HepG2 (cell line): Measurements from ENCODE around the gene RRBP1. TPM values are rescaled to one million over a fixed set of nuclear protein-coding genes. Genes with fewer than 3 reads are reported as not detected.

Source experiments
- ATAC-seq: fragments of 200-7000 bp; cut with Tn5 transposase; 3 replicates; pipeline ENCODE4 v1.9.1; 2020; ENCODE audit warnings: mild to moderate bottlenecking, moderate library complexity
- BruUV-seq: library from RNA; stranded (reverse); fragments of 400-500 nt; replicated peaks from 2 replicates; lab custom pipeline; 2021; lab: Mats Ljungman, UMichigan
- CTCF ChIA-PET: fragments of 300-600 bp; formaldehyde crosslinking; extraction: SDS; loops from one replicate; lab custom pipeline; 2021; ENCODE audit warnings: low total read pairs, inconsistent platforms, low intra/inter-chr PET ratio; lab: Yijun Ruan, JAX
- POLR2A ChIA-PET: fragments of 350-600 bp; sonication (Branson Sonifier 250); formaldehyde crosslinking; loops from one replicate; lab custom pipeline; 2020; ENCODE audit warnings: antibody characterized with exemption, inconsistent platforms; lab: Yijun Ruan, JAX
- DNase-seq: peaks from one replicate; pipeline ENCODE4 v3.0.0-alpha.2; 2015; ENCODE audit warnings: low spot score
- FAIRE-seq: peaks from 3 replicates; lab custom pipeline; 2011; peaks lifted over from hg19 to GRCh38; lab: Jason Lieb, UNC
- H2AFZ ChIP-seq: one replicate; pipeline ENCODE4 v1.6.1; 2011; ENCODE audit warnings: low read length, inconsistent platforms
- H3K27ac ChIP-seq: fragments of 300-600 bp; 3 replicates; pipeline ENCODE4 v1.8.0; 2011; ENCODE audit warnings: mixed run types, mild to moderate bottlenecking, mixed read lengths, low read length, inconsistent platforms; ENCODE audit not compliant: insufficient read depth; ENCODE audit errors: extremely low read length
- H3K27me3 ChIP-seq, 2 experiments: fragments of 200-600 bp in 1 of 2; 2 replicates in 1 of 2; 3 replicates in 1 of 2; pipeline versions ENCODE4 v1.6.0 to v1.8.0; 2011; ENCODE audit warnings: low read length in 2 of 2, mild to moderate bottlenecking in 2 of 2, moderate library complexity in 2 of 2, inconsistent platforms in 1 of 2; ENCODE audit not compliant: insufficient read depth in 2 of 2, control insufficient read depth in 1 of 2
- H3K36me3 ChIP-seq, 2 experiments: fragments of 200-600 bp in 1 of 2; replicated peaks in 1 of 2; 2 replicates in 1 of 2; 3 replicates in 1 of 2; pipeline versions ENCODE4 v1.5.1 to v1.8.0; 2011; ENCODE audit warnings: low read length in 2 of 2, inconsistent platforms in 1 of 2; ENCODE audit not compliant: insufficient read depth in 2 of 2, control insufficient read depth in 1 of 2
- H3K4me1 ChIP-seq: 2 replicates; pipeline ENCODE4 v1.5.1; 2012; ENCODE audit warnings: low read length, inconsistent platforms; ENCODE audit not compliant: insufficient read depth
- H3K4me2 ChIP-seq: 2 replicates; pipeline ENCODE4 v1.6.0; 2011; ENCODE audit warnings: low read depth, low read length, inconsistent platforms
- H3K4me3 ChIP-seq, 3 experiments: fragments of 200-600 bp in 1 of 3; sonication (generic), shearing (Covaris generic) in 1 of 3; replicated peaks in 1 of 3; 2 replicates each; pipeline ENCODE4 v1.5.1; 2011 to 2016; ENCODE audit warnings: low read length in 3 of 3, inconsistent platforms in 2 of 3, low read depth in 2 of 3, mild to moderate bottlenecking in 2 of 3, control low read depth in 1 of 3, mixed read lengths in 1 of 3; ENCODE audit not compliant: insufficient read depth in 1 of 3
- H3K79me2 ChIP-seq: one replicate; pipeline ENCODE4 v1.6.1; 2011; ENCODE audit warnings: low read length, inconsistent platforms; ENCODE audit not compliant: insufficient read depth
- H3K9ac ChIP-seq: 2 replicates; pipeline ENCODE4 v1.6.0; 2011; ENCODE audit warnings: mild to moderate bottlenecking, low read depth, low read length, inconsistent platforms; ENCODE audit not compliant: insufficient read depth
- H3K9me3 ChIP-seq: 2 replicates; pipeline ENCODE4 v1.5.1; 2012; ENCODE audit warnings: mild to moderate bottlenecking, low read length
- H4K20me1 ChIP-seq: 2 replicates; pipeline ENCODE4 v1.6.0; 2011; ENCODE audit warnings: inconsistent platforms, mild to moderate bottlenecking, low read length, moderate library complexity; ENCODE audit not compliant: insufficient read depth
- CTCF ChIP-seq: sonication (generic); formaldehyde crosslinking; IDR thresholded peaks from 2 replicates; pipeline ENCODE4 v1.5.0; 2020; ENCODE audit warnings: mild to moderate bottlenecking, missing genetic modification reagents, moderate library complexity
- KLF6 ChIP-seq: IDR thresholded peaks from 2 replicates; pipeline ENCODE4 v1.8.0; 2016; ENCODE audit warnings: missing biosample characterization, missing genetic modification reagents
- RBM22 ChIP-seq: fragments of 200-400 bp; formaldehyde crosslinking; optimal IDR thresholded peaks from 2 replicates; pipeline ENCODE3; 2017; ENCODE audit warnings: mild to moderate bottlenecking, low read length, moderate library complexity
- SNAPC2 ChIP-seq: sonication (generic); formaldehyde crosslinking; IDR thresholded peaks from 2 replicates; pipeline ENCODE4 v1.8.1; 2022; ENCODE audit warnings: mild to moderate bottlenecking, missing genetic modification reagents
- ZBTB4 ChIP-seq: sonication (generic); formaldehyde crosslinking; IDR thresholded peaks from 2 replicates; pipeline ENCODE4 v1.4.0; 2020; ENCODE audit warnings: missing genetic modification reagents, mild to moderate bottlenecking, borderline replicate concordance
- ZNF20 ChIP-seq: sonication (generic); formaldehyde crosslinking; IDR thresholded peaks from 2 replicates; pipeline ENCODE4 v1.4.0; 2020; ENCODE audit warnings: mild to moderate bottlenecking, moderate library complexity, missing genetic modification reagents
- ZNF256 ChIP-seq: sonication (generic); formaldehyde crosslinking; conservative IDR thresholded peaks from 2 replicates; pipeline ENCODE4 v1.4.0; 2020; ENCODE audit warnings: missing genetic modification reagents
- ZNF501 ChIP-seq: sonication (generic); formaldehyde crosslinking; IDR thresholded peaks from 2 replicates; pipeline ENCODE4 v1.5.1; 2020; ENCODE audit warnings: mild to moderate bottlenecking, moderate library complexity, missing genetic modification reagents
- WGBS: methylation state at CpG from one replicate; pipeline ENCODE4 v1.1.6; 2017; ENCODE audit warnings: low lambda C conversion rate; 5-methylcytosine and 5-hydroxymethylcytosine counted together
- in situ Hi-C: cut with HindIII; loops from 2 replicates; pipeline ENCODE4 v1.10.0; 2017; ENCODE audit warnings: low pct_unique_long_range_greater_than_20kb; ENCODE audit not compliant: extremely low pct_ligation_motif_present
- intact Hi-C: fragments of 100-400 bp; cut with micrococcal nuclease; formaldehyde crosslinking; loops from one replicate; pipeline ENCODE4 v1.10.0; 2022; ENCODE audit not compliant: unreplicated experiment
- polyA plus RNA-seq, 8 experiments: library from polyadenylated mRNA; depleted of rRNA in 3 of 8; stranded (reverse) in 7 of 8; unstranded in 1 of 8; fragments of >200 nt; fragmentation: Illumina TruSeq in 4 of 8; extraction: Trizol in 4 of 8; gene quantifications; 2 replicates each; pipeline versions ENCODE4 v1.2.1 to v1.2.3, GENCODE V29; 2011 to 2016; ENCODE audit warnings: low read depth in 4 of 8, missing spikeins in 1 of 8, mixed read lengths in 1 of 8; ENCODE audit not compliant: insufficient read depth in 1 of 8
- total RNA-seq, 5 experiments: library from RNA; depleted of rRNA; stranded (reverse); fragments of >200 nt; fragmentation: Illumina TruSeq; extraction: Trizol; gene quantifications; 2 replicates each; pipeline ENCODE4 v1.2.3, GENCODE V29; 2016; ENCODE audit warnings: low read depth in 1 of 5

Gene RRBP1
- total and polyA plus RNA-seq, 2 of the 13 experiments (the other 11 are each of a cell fraction or from before 2014, with no cell fraction given), result 150 to 222 TPM

- no peak overlapping the region for H3K4me3 ChIP-seq
- ChIA-PET CTCF (no interaction called here), POLR2A (interaction anchor here (0.8 to 4.5 kb wide), 4 partner anchors 9 to 18 kb away, joined by 3 to 18 read pairs (median 12); partner anchors contain the start of gene RRBP1)
- peak; percentile 28; the same call in 1 of the 2 replicates for TF ChIP-seq ZBTB4
- 0 out of 2 replicates have a peak, but pooled peaks have one; percentile 33 for TF ChIP-seq ZNF501 (CRISPR knock-in tag)
- no peak for TF ChIP-seq SNAPC2 (CRISPR knock-in tag)
- 0 out of 2 replicates have a peak, but pooled peaks have one; percentile 7 for TF ChIP-seq CTCF (CRISPR knock-in tag)
- TF ChIP-seq KLF6 (CRISPR knock-in tag), result no peak
- TF ChIP-seq RBM22, result peak; percentile 95
- TF ChIP-seq ZNF20 (CRISPR knock-in tag), result no peak
- no peak for TF ChIP-seq ZNF256 (CRISPR knock-in tag)
- H3K27me3 ChIP-seq, result no peaks in the 10 kb centered on the region
- peaks cover 28 to 67% of the 10 kb centered on the region in 2 experiments for H3K36me3 ChIP-seq
- in situ Hi-C loops (no loop called here), intact Hi-C loops (no loop called here)
- BruUV-seq, result no TSS peak
- peaks cover 95% of the 10 kb centered on the region for H4K20me1 ChIP-seq
- no peak for FAIRE-seq
- H3K9me3 ChIP-seq, result no peaks in the 10 kb centered on the region
- no peak overlapping the region for H2AFZ ChIP-seq
- peaks cover 60% of the 10 kb centered on the region for H3K4me1 ChIP-seq
- H3K79me2 ChIP-seq, result peaks cover 95% of the 10 kb centered on the region
- peak overlapping the region; percentile 13; the same call in 1 of the 2 replicates for H3K4me2 ChIP-seq
- H3K27ac ChIP-seq, result no peak overlapping the region
- ATAC-seq, result peak; percentile 4; the same call in 2 of the 3 replicates
- no peak for DNase-seq
- no peak overlapping the region for H3K9ac ChIP-seq
- 93% methylated on average over 11 of the region's 11 CpGs for WGBS
These were observed 17.9 kb downstream of the RRBP1 start for GRCh38 chr20:17664025-17664633.
